Tibial artery (tissue), 4 donors: ENCODE data around the gene SLC44A3.

ENCODE experiments used
- DNase-seq, 2 donors: peaks; one replicate each; pipeline ENCODE4 v3.0.0-alpha.2; 2019
- H3K27ac ChIP-seq, 2 donors: fragments of 200-600 bp; sonication (generic) in 1 of 2; 1 replicate in 1 of 2; 2 replicates in 1 of 2; pipeline ENCODE4 v1.5.1; 2018 to 2019; ENCODE audit warnings: mild to moderate bottlenecking in 1 of 2
- H3K27me3 ChIP-seq, 2 donors: fragments of 200-600 bp; sonication (generic) in 1 of 2; one replicate each; pipeline versions ENCODE4 v1.5.1 to v1.6.0; 2016 to 2019
- H3K36me3 ChIP-seq, 3 donors: fragments of 200-600 bp; sonication (generic) in 2 of 3; one replicate each; pipeline ENCODE4 v1.5.1; 2016 to 2019; ENCODE audit warnings: mild to moderate bottlenecking in 2 of 3
- H3K4me1 ChIP-seq, 4 donors: fragments of 200-600 bp; sonication (generic) in 2 of 4; 1 replicate in 3 of 4; 2 replicates in 1 of 4; pipeline ENCODE4 v1.5.1; 2016 to 2019
- H3K4me3 ChIP-seq, 2 donors: fragments of 200-600 bp; sonication (generic) in 1 of 2; 1 replicate in 1 of 2; 2 replicates in 1 of 2; pipeline ENCODE4 v1.5.1; 2018 to 2019; ENCODE audit warnings: mild to moderate bottlenecking in 2 of 2
- H3K9me3 ChIP-seq, 3 donors: fragments of 200-600 bp; sonication (generic) in 1 of 3; one replicate each; pipeline ENCODE4 v1.5.1; 2016 to 2019
- intact Hi-C: fragments of 100-400 bp; cut with DNase I; formaldehyde crosslinking; loops from one replicate; pipeline ENCODE4 v1.15.0; 2023; ENCODE audit warnings: low total_unique reads
- TF ChIP-seq, protein P1 (sequence below), 2 experiments: fragments of 200-600 bp in 1 of 2; fragments of 450-650 bp in 1 of 2; IDR thresholded peaks; one replicate each; pipeline ENCODE4 v1.5.1; 2017 to 2019; ENCODE audit warnings: antibody characterized with exemption in 2 of 2, mild to moderate bottlenecking in 1 of 2, moderate library complexity in 1 of 2

Gene SLC44A3

DNA sequence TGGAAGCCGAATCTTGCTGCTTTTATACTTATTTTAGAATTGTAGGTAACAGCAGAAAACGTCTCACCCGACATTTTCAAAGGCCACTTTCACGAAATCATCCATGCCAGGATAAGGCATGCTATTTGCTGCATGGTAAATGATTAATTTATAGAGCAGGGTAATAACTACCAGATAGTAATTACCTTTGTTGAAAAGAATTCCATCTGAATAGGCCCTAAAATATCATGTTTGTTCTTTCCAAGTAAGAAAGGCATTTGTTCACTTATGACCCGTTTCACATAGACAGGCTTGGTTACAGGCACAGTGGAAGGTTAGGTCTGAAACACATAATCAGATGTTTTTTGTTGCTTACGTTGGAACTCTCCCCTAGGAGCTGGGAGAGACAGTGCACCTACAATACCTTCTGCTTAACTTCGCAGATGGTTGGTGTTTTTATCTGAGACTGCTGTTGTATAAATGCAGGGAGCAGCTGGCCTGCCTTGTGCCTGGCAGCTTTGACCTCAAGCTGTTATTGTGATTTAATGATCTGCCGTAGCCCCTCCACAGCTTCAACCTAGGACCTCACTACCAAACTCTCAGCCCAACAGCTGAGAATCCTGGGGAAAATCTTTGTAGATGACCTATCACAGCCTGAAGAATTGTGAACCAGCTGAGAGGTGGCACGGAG lies 1.6 kb downstream of the SLC44A3 start:
- TF ChIP-seq, protein P1, sequence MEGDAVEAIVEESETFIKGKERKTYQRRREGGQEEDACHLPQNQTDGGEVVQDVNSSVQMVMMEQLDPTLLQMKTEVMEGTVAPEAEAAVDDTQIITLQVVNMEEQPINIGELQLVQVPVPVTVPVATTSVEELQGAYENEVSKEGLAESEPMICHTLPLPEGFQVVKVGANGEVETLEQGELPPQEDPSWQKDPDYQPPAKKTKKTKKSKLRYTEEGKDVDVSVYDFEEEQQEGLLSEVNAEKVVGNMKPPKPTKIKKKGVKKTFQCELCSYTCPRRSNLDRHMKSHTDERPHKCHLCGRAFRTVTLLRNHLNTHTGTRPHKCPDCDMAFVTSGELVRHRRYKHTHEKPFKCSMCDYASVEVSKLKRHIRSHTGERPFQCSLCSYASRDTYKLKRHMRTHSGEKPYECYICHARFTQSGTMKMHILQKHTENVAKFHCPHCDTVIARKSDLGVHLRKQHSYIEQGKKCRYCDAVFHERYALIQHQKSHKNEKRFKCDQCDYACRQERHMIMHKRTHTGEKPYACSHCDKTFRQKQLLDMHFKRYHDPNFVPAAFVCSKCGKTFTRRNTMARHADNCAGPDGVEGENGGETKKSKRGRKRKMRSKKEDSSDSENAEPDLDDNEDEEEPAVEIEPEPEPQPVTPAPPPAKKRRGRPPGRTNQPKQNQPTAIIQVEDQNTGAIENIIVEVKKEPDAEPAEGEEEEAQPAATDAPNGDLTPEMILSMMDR (IDR thresholded peaks at IDR 0.05): no peak
- Histone ChIP-seq H3K27ac (no peak overlapping the region), H3K9me3 (no peaks in the 10 kb centered on the region), H3K27me3 (no peaks in the 10 kb centered on the region), H3K4me1 (peaks cover 0 to 15% (median 6%) of the 10 kb centered on the region in 4 donors), H3K4me3 (no peak overlapping the region), H3K36me3 (no peaks in the 10 kb centered on the region)
- intact Hi-C loops: no loop called here
- DNase-seq: no peak

DNA sequence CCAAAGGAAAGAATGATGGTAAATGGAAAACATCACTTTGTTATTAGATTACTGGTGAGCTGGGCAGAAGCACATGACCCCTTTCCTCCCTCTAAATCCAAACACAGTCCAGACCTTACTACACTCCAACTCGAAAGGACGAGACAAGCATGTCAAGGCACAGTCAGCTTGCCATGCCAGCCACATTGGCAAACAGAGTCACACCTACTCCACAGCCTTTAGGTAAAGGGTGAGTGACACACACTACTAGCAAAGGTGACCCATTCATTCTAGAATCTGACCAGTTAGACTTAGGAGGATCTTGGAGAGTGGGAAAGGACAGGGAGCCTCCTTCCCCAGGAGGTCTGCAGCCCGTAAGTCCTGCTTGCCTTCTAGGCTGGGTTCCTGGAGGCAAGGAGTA lies 3.0 kb downstream of the SLC44A3 start:
- Histone ChIP-seq H3K27me3 (no peaks in the 10 kb centered on the region), H3K27ac (no peak overlapping the region), H3K4me3 (no peak overlapping the region), H3K4me1 (peaks cover 0 to 15% (median 6%) of the 10 kb centered on the region in 4 donors), H3K36me3 (no peaks in the 10 kb centered on the region), H3K9me3 (no peaks in the 10 kb centered on the region)
- DNase-seq: no peak
- intact Hi-C loops: no loop called here
- TF ChIP-seq, protein P1 (IDR thresholded peaks at IDR 0.05): no peak

DNA sequence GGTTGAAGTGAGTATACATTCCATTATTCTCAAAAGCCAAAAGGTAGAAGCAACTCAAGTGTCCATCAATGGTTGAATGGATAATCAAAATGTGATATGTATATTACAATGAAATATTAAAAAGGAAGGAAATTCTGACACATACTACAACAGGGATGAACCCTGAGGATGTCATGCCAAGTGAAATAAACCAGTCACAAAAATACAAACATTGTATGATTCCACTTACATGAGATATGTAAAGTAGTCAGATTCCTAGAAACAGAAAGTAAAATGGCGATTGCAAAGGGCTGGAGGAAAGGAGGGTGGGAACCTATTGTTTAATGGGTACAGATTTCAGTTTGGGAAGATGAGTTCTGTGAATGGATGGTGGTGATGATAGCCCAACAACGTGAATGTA lies 5.8 kb downstream of the SLC44A3 start:
- intact Hi-C loops: no loop called here
- TF ChIP-seq, protein P1 (IDR thresholded peaks at IDR 0.05): no peak

DNA sequence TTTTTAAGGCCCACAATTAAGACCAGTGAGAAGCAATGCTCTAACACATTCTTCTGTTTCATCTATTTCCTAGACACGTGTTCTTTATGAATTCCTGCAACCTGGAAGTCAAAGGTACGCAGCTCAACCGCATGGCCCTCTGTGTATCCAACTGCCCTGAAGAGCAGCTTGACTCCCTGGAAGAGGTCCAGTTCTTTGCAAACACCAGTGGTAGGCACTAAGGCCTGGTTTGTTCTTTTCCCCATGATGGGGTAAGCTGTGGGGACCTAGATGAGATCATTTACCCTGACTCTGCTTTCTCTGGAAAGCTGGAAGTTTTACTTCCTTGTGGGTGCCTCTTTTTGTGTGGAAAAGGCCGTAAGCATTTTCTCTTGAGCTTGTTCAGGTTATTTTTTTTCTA lies 7.3 kb downstream of the SLC44A3 start:
- TF ChIP-seq, protein P1 (IDR thresholded peaks at IDR 0.05): no peak
- no peak for DNase-seq
- Histone ChIP-seq H3K4me1 (no peaks in the 10 kb centered on the region), H3K27me3 (no peaks in the 10 kb centered on the region), H3K4me3 (no peak overlapping the region), H3K36me3 (no peaks in the 10 kb centered on the region), H3K27ac (no peak overlapping the region), H3K9me3 (no peaks in the 10 kb centered on the region)
- intact Hi-C loops: no loop called here

More for the DNA sequence above, 5.8 kb downstream of the SLC44A3 start:
- Histone ChIP-seq H3K27ac (no peak overlapping the region), H3K4me1 (peaks cover 0 to 4% (median 0%) of the 10 kb centered on the region in 4 donors), H3K9me3 (no peaks in the 10 kb centered on the region), H3K4me3 (no peak overlapping the region), H3K27me3 (no peaks in the 10 kb centered on the region), H3K36me3 (no peaks in the 10 kb centered on the region)
- no peak for DNase-seq

DNA sequence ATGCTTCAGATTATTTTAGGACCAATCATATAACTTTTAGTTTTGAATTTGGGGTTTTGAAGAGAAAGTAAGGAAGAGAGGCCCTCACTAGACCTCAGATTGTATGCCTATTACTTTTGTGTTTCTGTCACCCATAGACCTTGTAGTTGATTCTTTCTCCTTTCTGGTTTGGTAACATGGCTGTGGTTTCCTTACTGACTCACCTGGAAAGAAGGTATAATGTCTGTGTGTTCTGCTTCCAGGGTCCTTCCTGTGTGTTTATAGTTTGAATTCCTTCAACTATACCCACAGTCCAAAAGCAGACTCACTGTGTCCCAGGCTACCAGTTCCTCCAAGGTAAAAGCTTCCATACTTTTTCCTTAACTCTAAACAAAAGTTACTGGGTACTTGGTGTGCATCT lies 8.1 kb downstream of the SLC44A3 start:
- H3K27me3 ChIP-seq: no peaks in the 10 kb centered on the region
- DNase-seq: no peak
- intact Hi-C loops: no loop called here
- H3K9me3 ChIP-seq: no peaks in the 10 kb centered on the region
- H3K36me3 ChIP-seq: no peaks in the 10 kb centered on the region
- H3K4me3 ChIP-seq: no peak overlapping the region
- TF ChIP-seq, protein P1 (IDR thresholded peaks at IDR 0.05): no peak
- H3K27ac ChIP-seq: no peak overlapping the region
- no peaks in the 10 kb centered on the region for H3K4me1 ChIP-seq

DNA sequence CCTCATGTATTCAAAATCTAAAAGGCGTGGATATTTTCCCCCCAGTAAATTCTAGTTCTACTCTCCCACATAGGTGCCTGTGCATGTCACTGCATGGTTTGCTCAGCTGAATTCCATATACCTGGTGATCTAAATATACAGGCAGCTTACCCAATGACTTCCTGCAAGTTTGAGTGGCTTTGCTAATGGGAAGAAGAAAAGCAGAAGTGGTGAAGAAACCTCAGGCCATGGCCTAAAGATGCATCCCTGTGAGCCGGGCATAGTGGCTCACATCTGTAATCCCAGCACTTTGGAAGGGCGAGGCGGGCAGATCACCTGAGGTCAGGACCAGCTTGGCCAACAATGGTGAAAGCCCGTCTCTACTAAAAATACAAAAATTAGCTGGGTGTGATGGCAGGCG lies 11.5 kb downstream of the SLC44A3 start:
- Histone ChIP-seq H3K4me1 (no peaks in the 10 kb centered on the region), H3K4me3 (no peak overlapping the region), H3K27ac (no peak overlapping the region), H3K9me3 (no peaks in the 10 kb centered on the region), H3K27me3 (no peaks in the 10 kb centered on the region), H3K36me3 (no peaks in the 10 kb centered on the region)
- intact Hi-C loops: no loop called here
- DNase-seq: no peak
- TF ChIP-seq, protein P1 (IDR thresholded peaks at IDR 0.05): no peak
